Fibroblast of mammary gland (primary cell): ENCODE data around the gene NELFE.
A peak's percentile ranks its signal among the peaks of the same experiment; 100 is the strongest.
"Not testable (repeated sequence)": the region's sequence is repeated elsewhere in the genome, so short reads cannot be mapped to it uniquely, and the experiment has no call there.

ENCODE experiments used
- DNase-seq: peaks from one replicate; pipeline ENCODE4 v3.0.0-alpha.2; 2010; ENCODE audit warnings: low read depth
- H3K4me3 ChIP-seq: 2 replicates; pipeline ENCODE4 v1.5.1; 2011; ENCODE audit warnings: low read depth, mild to moderate bottlenecking, low read length, moderate library complexity; ENCODE audit not compliant: control insufficient read depth
- TF ChIP-seq, protein P1 (sequence below): conservative IDR thresholded peaks from 2 replicates; pipeline ENCODE4 v1.5.1; 2011; ENCODE audit warnings: low read depth, low read length, inconsistent platforms; ENCODE audit not compliant: control insufficient read depth, insufficient read depth

NELFE gene

GRCh38 chr6:31915756-31916155, 43.0 kb downstream of the NELFE start:
- H3K4me3 ChIP-seq, result no peak overlapping the region
- no peak for DNase-seq
- TF ChIP-seq, protein P1, sequence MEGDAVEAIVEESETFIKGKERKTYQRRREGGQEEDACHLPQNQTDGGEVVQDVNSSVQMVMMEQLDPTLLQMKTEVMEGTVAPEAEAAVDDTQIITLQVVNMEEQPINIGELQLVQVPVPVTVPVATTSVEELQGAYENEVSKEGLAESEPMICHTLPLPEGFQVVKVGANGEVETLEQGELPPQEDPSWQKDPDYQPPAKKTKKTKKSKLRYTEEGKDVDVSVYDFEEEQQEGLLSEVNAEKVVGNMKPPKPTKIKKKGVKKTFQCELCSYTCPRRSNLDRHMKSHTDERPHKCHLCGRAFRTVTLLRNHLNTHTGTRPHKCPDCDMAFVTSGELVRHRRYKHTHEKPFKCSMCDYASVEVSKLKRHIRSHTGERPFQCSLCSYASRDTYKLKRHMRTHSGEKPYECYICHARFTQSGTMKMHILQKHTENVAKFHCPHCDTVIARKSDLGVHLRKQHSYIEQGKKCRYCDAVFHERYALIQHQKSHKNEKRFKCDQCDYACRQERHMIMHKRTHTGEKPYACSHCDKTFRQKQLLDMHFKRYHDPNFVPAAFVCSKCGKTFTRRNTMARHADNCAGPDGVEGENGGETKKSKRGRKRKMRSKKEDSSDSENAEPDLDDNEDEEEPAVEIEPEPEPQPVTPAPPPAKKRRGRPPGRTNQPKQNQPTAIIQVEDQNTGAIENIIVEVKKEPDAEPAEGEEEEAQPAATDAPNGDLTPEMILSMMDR, result no peak

GRCh38 chr6:31915351-31915750, 43.4 kb downstream of the NELFE start:
- no peak for DNase-seq
- no peak overlapping the region for H3K4me3 ChIP-seq
- TF ChIP-seq, protein P1, result no peak

- TF ChIP-seq, protein P1, result no peak
- H3K4me3 ChIP-seq, result no peak overlapping the region
- no peak for DNase-seq
Observed at GRCh38 chr6:31911826-31912585, 46.8 kb downstream of the NELFE start.

DNA sequence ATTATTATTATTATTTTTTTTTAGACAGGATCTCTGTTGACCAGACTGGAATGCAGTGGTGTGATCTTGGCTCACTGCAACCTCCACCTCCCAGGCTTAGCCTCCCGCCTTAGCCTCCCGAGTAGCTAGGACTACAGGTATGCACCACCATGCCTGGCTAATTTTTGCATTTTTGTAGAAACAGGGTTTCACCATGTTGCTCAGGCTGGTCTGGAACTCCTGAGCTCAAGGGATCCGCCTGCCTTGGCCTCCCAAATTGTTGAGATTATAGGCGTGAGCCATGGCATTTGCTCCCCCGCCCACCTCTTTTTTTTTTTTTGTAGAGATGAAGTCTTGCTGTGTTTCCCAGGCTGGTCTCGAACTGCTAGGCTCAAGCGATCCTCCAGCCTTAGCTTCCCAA, 49.5 kb downstream of the NELFE start:
- DNase-seq, H3K4me3 ChIP-seq: not testable (repeated sequence)

- H3K4me3 ChIP-seq, result no peak overlapping the region
- DNase-seq, result peak; percentile 66
- TF ChIP-seq, protein P1, result no peak
Observed at GRCh38 chr6:31908791-31909190, 50.0 kb downstream of the NELFE start.

DNA sequence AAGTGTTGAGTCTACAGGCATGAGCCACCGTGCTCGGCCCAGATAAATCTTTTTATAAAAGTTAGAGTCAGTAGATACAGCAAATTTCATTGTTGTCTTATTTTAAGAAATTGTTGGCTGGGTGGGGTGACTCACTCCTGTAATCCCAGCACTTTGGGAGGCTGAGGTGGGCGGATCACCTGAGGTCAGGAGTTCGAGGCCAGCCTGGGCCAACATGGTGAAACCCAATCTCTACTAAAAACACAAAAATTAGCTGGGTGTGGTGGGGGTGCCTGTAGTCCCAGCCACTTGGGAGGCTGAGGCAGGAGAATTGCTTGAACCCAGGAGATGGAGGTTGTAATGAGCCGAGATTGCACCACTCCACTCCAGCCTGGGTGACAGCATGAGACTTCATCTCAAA, 50.5 kb downstream of the NELFE start:
- H3K4me3 ChIP-seq, result not testable (repeated sequence)

GRCh38 chr6:31907158-31907813, 51.5 kb downstream of the NELFE start:
- TF ChIP-seq, protein P1, result no peak
- H3K4me3 ChIP-seq, result no peak overlapping the region
- DNase-seq, result peak; percentile 91

More for the DNA sequence above, 50.5 kb downstream of the NELFE start:
- DNase-seq, result not testable (repeated sequence)

GRCh38 chr6:31906727-31907126, 52.0 kb downstream of the NELFE start:
- H3K4me3 ChIP-seq, DNase-seq: not testable (repeated sequence)
